Lung (tissue), 12 donors: ENCODE data around the gene AJAP1. TPM values are rescaled to one million over a fixed set of nuclear protein-coding genes. Genes with fewer than 3 reads are reported as not detected.

Experiments
- ATAC-seq: fragments of 200-7000 bp; cut with Tn5 transposase; one replicate; pipeline ENCODE4 v1.9.1; 2020; ENCODE audit warnings: moderate number of reproducible peaks; ENCODE audit not compliant: insufficient read depth, low FRiP score
- DNase-seq, 3 donors: peaks; one replicate each; pipeline ENCODE4 v3.0.0-alpha.2; 2013 to 2017
- H3K27ac ChIP-seq, 2 donors: one replicate each; pipeline ENCODE4 v1.5.1; 2013; ENCODE audit warnings: mild to moderate bottlenecking in 2 of 2, moderate library complexity in 2 of 2, control low read depth in 1 of 2, inconsistent platforms in 1 of 2, low read depth in 1 of 2, low read length in 1 of 2
- H3K27me3 ChIP-seq, 3 donors: one replicate each; pipeline ENCODE4 v1.5.1; 2013; ENCODE audit warnings: low read length in 2 of 3; ENCODE audit not compliant: control insufficient read depth in 3 of 3, insufficient read depth in 3 of 3
- H3K36me3 ChIP-seq, 4 donors: one replicate each; pipeline ENCODE4 v1.5.1; 2013; ENCODE audit warnings: low read length in 4 of 4, mild to moderate bottlenecking in 1 of 4, moderate library complexity in 1 of 4; ENCODE audit not compliant: control insufficient read depth in 4 of 4, insufficient read depth in 4 of 4
- H3K4me1 ChIP-seq, 5 donors: one replicate each; pipeline ENCODE4 v1.5.1; 2013; ENCODE audit warnings: low read length in 5 of 5, mild to moderate bottlenecking in 2 of 5, moderate library complexity in 1 of 5; ENCODE audit not compliant: control insufficient read depth in 5 of 5, insufficient read depth in 5 of 5
- H3K4me3 ChIP-seq: one replicate; pipeline ENCODE4 v1.5.1; 2013; ENCODE audit warnings: mild to moderate bottlenecking, control low read depth, moderate library complexity
- H3K9ac ChIP-seq, 2 donors: one replicate each; pipeline ENCODE4 v1.5.1; 2013; ENCODE audit warnings: low read length in 2 of 2, control low read depth in 1 of 2; ENCODE audit not compliant: insufficient read depth in 1 of 2
- H3K9me3 ChIP-seq, 4 donors: one replicate each; pipeline ENCODE4 v1.5.1; 2013; ENCODE audit warnings: low read length in 3 of 4, mild to moderate bottlenecking in 1 of 4, moderate library complexity in 1 of 4; ENCODE audit not compliant: control insufficient read depth in 4 of 4, insufficient read depth in 3 of 4
- WGBS, 2 donors: extraction: QIAGEN DNeasy Blood & Tissue Kit; methylation state at CpG; one replicate each; pipeline ENCODE4 v1.1.7; 2013; 5-methylcytosine and 5-hydroxymethylcytosine counted together
- polyA plus RNA-seq, 2 donors: library from polyadenylated mRNA; stranded (reverse); fragments of 200-250 nt; gene quantifications; one replicate each; pipeline ENCODE4 v1.2.1, GENCODE V29; 2013
- total RNA-seq, 2 donors: library from RNA; depleted of rRNA in 1 of 2; stranded (reverse); fragments of >200 nt in 1 of 2; gene quantifications; one replicate each; pipeline ENCODE4 v1.2.1, GENCODE V29; 2014 to 2021
- TF ChIP-seq, protein P1 (sequence below): IDR thresholded peaks from 2 replicates; pipeline ENCODE4 v1.5.1; 2012; ENCODE audit warnings: mild to moderate bottlenecking; ENCODE audit errors: control extremely low read depth, extremely low read depth
- donor health status: control.
- donor health status: control.
- donor health status: Bipolar disorder and iron deficiency.
- donor health status: healthy.
- donor health status: DM: yes; HTN: yes; CAD: no.

Gene AJAP1
- total and polyA plus RNA-seq, 4 donors, result 0.05 to 0.77 (median 0.19) TPM

DNA sequence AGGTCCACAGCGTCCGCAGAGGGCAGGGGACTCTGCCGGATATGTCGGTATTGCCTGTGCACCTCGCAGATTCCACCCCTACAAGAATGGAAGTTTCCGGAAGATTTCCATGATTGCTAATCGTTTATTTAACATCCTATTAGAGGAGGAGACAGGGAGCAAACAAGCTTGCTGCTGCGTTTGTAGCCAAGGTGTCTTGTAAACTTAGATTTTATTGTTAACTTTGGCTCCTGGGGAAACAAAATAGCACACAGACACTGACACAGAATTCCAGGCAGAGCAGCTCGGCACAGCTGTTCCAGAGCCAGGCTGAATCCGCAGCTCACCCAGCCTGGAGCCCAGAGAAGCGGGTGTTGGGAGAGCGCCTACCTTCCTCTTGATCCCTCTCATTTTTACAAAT lies 75.7 kb downstream of the AJAP1 start:
- TF ChIP-seq, protein P1, sequence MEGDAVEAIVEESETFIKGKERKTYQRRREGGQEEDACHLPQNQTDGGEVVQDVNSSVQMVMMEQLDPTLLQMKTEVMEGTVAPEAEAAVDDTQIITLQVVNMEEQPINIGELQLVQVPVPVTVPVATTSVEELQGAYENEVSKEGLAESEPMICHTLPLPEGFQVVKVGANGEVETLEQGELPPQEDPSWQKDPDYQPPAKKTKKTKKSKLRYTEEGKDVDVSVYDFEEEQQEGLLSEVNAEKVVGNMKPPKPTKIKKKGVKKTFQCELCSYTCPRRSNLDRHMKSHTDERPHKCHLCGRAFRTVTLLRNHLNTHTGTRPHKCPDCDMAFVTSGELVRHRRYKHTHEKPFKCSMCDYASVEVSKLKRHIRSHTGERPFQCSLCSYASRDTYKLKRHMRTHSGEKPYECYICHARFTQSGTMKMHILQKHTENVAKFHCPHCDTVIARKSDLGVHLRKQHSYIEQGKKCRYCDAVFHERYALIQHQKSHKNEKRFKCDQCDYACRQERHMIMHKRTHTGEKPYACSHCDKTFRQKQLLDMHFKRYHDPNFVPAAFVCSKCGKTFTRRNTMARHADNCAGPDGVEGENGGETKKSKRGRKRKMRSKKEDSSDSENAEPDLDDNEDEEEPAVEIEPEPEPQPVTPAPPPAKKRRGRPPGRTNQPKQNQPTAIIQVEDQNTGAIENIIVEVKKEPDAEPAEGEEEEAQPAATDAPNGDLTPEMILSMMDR, result no peak
- no peak for ATAC-seq
- Histone ChIP-seq H3K9me3 (peaks cover 0 to 3% (median 0%) of the 10 kb centered on the region in 4 donors), H3K27ac (no peak overlapping the region), H3K27me3 (no peaks in the 10 kb centered on the region), H3K36me3 (no peaks in the 10 kb centered on the region), H3K4me1 (peaks cover 0 to 3% (median 0%) of the 10 kb centered on the region in 5 donors), H3K9ac (no peak overlapping the region), H3K4me3 (no peak overlapping the region)
- 60 to 66% methylated on average over 12 of the region's 12 CpGs for WGBS, 2 donors
- no peak for DNase-seq

DNA sequence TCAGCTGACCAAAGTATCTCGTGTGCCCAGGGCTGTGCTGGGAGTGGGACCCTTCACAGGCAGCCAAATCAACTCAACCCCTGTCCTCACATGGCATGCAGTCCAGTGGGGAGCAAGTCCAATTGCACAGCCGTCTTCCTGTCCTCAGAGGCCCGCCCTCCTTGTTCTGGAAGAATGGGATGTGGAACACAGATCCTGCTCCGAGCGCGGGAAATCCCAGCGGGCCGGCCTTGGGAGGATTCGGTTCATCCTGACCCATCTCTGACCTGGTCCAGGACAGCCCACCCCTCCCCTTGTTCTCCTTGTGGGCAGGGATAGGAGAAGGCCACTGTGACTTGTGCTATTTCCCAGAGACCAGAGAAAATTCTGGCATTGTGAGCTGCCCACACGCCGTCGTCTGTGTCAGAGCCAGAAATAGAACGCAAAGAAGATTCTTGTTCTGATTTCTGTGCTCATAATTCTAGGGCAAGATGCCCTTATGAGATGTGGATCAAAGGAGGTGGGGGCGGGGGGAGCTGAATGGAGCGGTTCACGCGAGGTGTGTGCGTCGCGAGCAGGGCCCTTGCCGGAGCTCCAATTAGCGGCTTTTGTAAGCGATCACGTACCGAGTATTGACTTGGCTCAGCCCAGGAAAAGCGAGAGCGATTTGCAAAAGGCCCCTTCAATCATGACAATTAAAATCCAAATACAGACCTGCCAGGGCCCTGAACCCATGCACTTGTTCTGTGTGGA lies 79.2 kb downstream of the AJAP1 start:
- no peak for DNase-seq
- H3K9ac ChIP-seq, result no peak overlapping the region
- peaks cover 0 to 7% (median 1%) of the 10 kb centered on the region in 4 donors for H3K9me3 ChIP-seq
- H3K4me3 ChIP-seq, result no peak overlapping the region
- peaks cover 0 to 3% (median 0%) of the 10 kb centered on the region in 5 donors for H3K4me1 ChIP-seq
- 80 to 89% methylated on average over 27 of the region's 27 CpGs for WGBS, 2 donors
- H3K36me3 ChIP-seq, result no peaks in the 10 kb centered on the region
- no peaks in the 10 kb centered on the region for H3K27me3 ChIP-seq
- no peak for ATAC-seq
- TF ChIP-seq, protein P1, result no peak
- no peak overlapping the region for H3K27ac ChIP-seq

DNA sequence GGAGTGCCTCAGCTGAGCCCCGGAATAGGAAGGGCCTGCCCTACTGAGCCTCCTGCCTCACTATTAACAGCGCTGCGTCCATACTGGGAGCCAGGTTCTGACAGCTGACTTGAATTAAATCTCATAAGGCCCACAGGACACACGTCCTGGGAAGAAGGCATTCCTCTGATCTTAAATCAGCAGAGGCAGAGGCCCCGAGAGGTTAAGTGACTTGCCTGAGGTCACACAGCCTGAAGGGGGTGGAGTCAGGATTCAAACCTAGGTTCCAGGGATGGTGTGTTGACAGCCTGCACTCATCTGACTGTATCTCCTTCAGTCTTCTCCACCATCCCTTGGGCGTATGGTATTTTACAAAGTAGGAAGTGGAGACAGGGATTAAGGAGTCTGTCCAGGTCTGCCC lies 79.8 kb downstream of the AJAP1 start:
- peaks cover 0 to 3% (median 0%) of the 10 kb centered on the region in 5 donors for H3K4me1 ChIP-seq
- no peak for DNase-seq
- 76 to 79% methylated on average over 6 of the region's 6 CpGs for WGBS, 2 donors
- no peaks in the 10 kb centered on the region for H3K36me3 ChIP-seq
- H3K27ac ChIP-seq, result no peak overlapping the region
- no peak for ATAC-seq
- no peak overlapping the region for H3K4me3 ChIP-seq
- H3K27me3 ChIP-seq, result no peaks in the 10 kb centered on the region
- TF ChIP-seq, protein P1, result no peak
- no peak overlapping the region for H3K9ac ChIP-seq
- H3K9me3 ChIP-seq, result peaks cover 0 to 7% (median 1%) of the 10 kb centered on the region in 4 donors
